Measurements from ENCODE around the gene VPS35L. TPM values are rescaled to one million over a fixed set of nuclear protein-coding genes. Genes with fewer than 3 reads are reported as not detected.

The VPS35L gene
- total and polyA plus RNA-seq, 2 experiments from 2014 or later: 47.5 to 52.8 TPM

- DNase-seq (ENCODE audit: low spot score): no peak
- Histone ChIP-seq H3K4me1 (ENCODE audit: insufficient read depth) (peaks cover 10% of the 10 kb centered on the region), H3K79me2 (peaks cover 46% of the 10 kb centered on the region), H3K4me2 (no peak overlapping the region), H3K27ac (no peak overlapping the region), H3K9me2 (replicated peaks; ENCODE audit: insufficient read depth) (no peaks in the 10 kb centered on the region), H3K36me3 (replicated peaks; ENCODE audit: insufficient read depth, low read depth) (no peaks in the 10 kb centered on the region), H3K27me3 (no peaks in the 10 kb centered on the region), H3K9me3 (ENCODE audit: low read depth) (no peaks in the 10 kb centered on the region), H4K20me1 (ENCODE audit: insufficient read depth, poor library complexity, severe bottlenecking) (peaks cover 11% of the 10 kb centered on the region), H3K4me3 (no peak overlapping the region), H2AFZ (no peak overlapping the region)
- TF ChIP-seq, protein P1, sequence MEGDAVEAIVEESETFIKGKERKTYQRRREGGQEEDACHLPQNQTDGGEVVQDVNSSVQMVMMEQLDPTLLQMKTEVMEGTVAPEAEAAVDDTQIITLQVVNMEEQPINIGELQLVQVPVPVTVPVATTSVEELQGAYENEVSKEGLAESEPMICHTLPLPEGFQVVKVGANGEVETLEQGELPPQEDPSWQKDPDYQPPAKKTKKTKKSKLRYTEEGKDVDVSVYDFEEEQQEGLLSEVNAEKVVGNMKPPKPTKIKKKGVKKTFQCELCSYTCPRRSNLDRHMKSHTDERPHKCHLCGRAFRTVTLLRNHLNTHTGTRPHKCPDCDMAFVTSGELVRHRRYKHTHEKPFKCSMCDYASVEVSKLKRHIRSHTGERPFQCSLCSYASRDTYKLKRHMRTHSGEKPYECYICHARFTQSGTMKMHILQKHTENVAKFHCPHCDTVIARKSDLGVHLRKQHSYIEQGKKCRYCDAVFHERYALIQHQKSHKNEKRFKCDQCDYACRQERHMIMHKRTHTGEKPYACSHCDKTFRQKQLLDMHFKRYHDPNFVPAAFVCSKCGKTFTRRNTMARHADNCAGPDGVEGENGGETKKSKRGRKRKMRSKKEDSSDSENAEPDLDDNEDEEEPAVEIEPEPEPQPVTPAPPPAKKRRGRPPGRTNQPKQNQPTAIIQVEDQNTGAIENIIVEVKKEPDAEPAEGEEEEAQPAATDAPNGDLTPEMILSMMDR (IDR thresholded peaks at IDR 0.05; ENCODE audit: poor library complexity): no peak
- TF ChIP-seq EZH2phosphoT487 (IDR thresholded peaks at IDR 0.05; ENCODE audit: low read depth, severe bottlenecking, unreplicated experiment): no peak
- 82% methylated on average over 18 of the region's 18 CpGs for WGBS (ENCODE audit: low lambda C conversion rate, missing lambda C conversion rate)
Measured at GRCh38 chr16:19523184-19523558, 32.3 kb upstream of the VPS35L start.

GRCh38 chr16:19523559-19524355, 31.7 kb upstream of the VPS35L start, which contains the start of gene CCP110:
CCP110 (plus strand) TSS chr16:19523942; CDS start chr16:19527882, 3,940 bp downstream.
- peak within 1 kb of the TSS; percentile 55 for H3K27ac ChIP-seq
- peaks cover 11% of the 10 kb centered on the region for H4K20me1 ChIP-seq (ENCODE audit: insufficient read depth, poor library complexity, severe bottlenecking)
- H3K4me3 ChIP-seq: peak within 1 kb of the TSS; percentile 42
- peak within 1 kb of the TSS; percentile 83 for H3K4me2 ChIP-seq
- TF ChIP-seq EZH2 (IDR thresholded peaks at IDR 0.05; ENCODE audit: borderline replicate concordance) (no peak), EZH2phosphoT487 (IDR thresholded peaks at IDR 0.05; ENCODE audit: low read depth, severe bottlenecking, unreplicated experiment) (no peak)
- TF ChIP-seq, protein P1 (IDR thresholded peaks at IDR 0.05; ENCODE audit: poor library complexity): no peak
- H3K27me3 ChIP-seq: no peaks in the 10 kb centered on the region
- peak; percentile 98 for DNase-seq (ENCODE audit: low spot score)
- no peaks in the 10 kb centered on the region for H3K9me3 ChIP-seq (ENCODE audit: low read depth)
- no peaks in the 10 kb centered on the region for H3K36me3 ChIP-seq (replicated peaks; ENCODE audit: insufficient read depth, low read depth)
- no peaks in the 10 kb centered on the region for H3K9me2 ChIP-seq (replicated peaks; ENCODE audit: insufficient read depth)
- peaks cover 40% of the 10 kb centered on the region for H3K79me2 ChIP-seq
- H3K4me1 ChIP-seq (ENCODE audit: insufficient read depth): peaks cover 10% of the 10 kb centered on the region
- H2AFZ ChIP-seq: peak within 1 kb of the TSS; percentile 86
- 2% methylated on average over 33 of the region's 51 CpGs for WGBS (ENCODE audit: low lambda C conversion rate, missing lambda C conversion rate)

DNA sequence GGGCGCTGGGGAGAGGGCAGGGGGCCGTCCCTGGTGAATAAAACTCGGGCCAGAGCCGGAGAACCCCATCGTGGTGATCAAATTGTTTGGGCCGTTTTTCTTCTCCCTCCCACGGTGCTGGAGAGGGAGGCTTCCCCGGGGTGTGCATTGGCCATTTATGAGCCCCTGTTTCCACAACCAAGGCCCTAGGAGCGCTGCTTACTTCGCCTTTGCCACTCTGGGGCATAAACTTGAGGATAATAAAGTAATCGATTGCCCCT, 31.2 kb upstream of the VPS35L start:
- Histone ChIP-seq H3K4me3 (peak overlapping the region; percentile 42), H3K4me2 (peak overlapping the region; percentile 83), H3K36me3 (replicated peaks; ENCODE audit: insufficient read depth, low read depth) (no peaks in the 10 kb centered on the region), H3K79me2 (peaks cover 35% of the 10 kb centered on the region), H3K27ac (peak overlapping the region; percentile 55), H3K9me3 (ENCODE audit: low read depth) (no peaks in the 10 kb centered on the region), H3K9me2 (replicated peaks; ENCODE audit: insufficient read depth) (no peaks in the 10 kb centered on the region), H2AFZ (peak overlapping the region; percentile 86), H3K27me3 (no peaks in the 10 kb centered on the region), H3K4me1 (ENCODE audit: insufficient read depth) (peaks cover 10% of the 10 kb centered on the region), H4K20me1 (ENCODE audit: insufficient read depth, poor library complexity, severe bottlenecking) (peaks cover 11% of the 10 kb centered on the region)
- TF ChIP-seq, protein P1 (IDR thresholded peaks at IDR 0.05; ENCODE audit: poor library complexity): no peak
- TF ChIP-seq EZH2phosphoT487 (IDR thresholded peaks at IDR 0.05; ENCODE audit: low read depth, severe bottlenecking, unreplicated experiment): no peak
- no peak for TF ChIP-seq EZH2 (IDR thresholded peaks at IDR 0.05; ENCODE audit: borderline replicate concordance)
- WGBS (ENCODE audit: low lambda C conversion rate, missing lambda C conversion rate): 0% methylated on average over 5 of the region's 11 CpGs
- DNase-seq (ENCODE audit: low spot score): no peak

Data from hepatocyte (in vitro differentiated cells).